Fibroblast of skin of back (primary cell): Measurements from ENCODE around the gene KCNJ4.
A peak's percentile ranks its signal among the peaks of the same experiment; 100 is the strongest.
"Not testable (repeated sequence)": the region's sequence is repeated elsewhere in the genome, so short reads cannot be mapped to it uniquely, and the experiment has no call there.

ENCODE experiments used
- DNase-seq: peaks from one replicate; pipeline ENCODE4 v3.0.0-alpha.2; 2013

KCNJ4 gene

GRCh38 chr22:38470179-38470578, 15.2 kb upstream of the KCNJ4 start:
- DNase-seq = not testable (repeated sequence)

DNA sequence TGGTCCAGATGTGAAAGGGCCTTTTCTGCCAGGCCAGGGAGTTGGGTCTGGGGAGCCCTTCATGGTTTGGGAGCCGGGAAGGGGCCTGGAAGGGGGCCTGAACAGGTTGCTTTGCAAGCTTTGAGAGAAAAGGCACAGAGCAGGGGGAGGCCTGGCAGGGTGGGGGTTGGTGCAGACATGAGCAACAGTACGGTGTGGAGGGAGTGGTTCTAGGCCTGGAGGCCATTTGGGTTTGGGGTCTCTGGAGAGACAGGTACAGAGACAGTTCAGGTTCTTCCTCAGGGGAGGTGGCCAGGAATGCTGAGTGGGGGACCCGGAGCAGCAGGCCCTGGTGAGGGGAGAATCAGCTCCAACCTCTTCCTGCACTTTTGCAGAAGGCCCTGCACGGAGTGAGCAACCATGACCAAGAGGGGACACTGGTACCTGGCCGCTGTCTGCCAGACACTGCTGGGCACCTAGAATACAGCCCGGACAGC, 14.3 kb upstream of the KCNJ4 start:
- DNase-seq = no peak

DNA sequence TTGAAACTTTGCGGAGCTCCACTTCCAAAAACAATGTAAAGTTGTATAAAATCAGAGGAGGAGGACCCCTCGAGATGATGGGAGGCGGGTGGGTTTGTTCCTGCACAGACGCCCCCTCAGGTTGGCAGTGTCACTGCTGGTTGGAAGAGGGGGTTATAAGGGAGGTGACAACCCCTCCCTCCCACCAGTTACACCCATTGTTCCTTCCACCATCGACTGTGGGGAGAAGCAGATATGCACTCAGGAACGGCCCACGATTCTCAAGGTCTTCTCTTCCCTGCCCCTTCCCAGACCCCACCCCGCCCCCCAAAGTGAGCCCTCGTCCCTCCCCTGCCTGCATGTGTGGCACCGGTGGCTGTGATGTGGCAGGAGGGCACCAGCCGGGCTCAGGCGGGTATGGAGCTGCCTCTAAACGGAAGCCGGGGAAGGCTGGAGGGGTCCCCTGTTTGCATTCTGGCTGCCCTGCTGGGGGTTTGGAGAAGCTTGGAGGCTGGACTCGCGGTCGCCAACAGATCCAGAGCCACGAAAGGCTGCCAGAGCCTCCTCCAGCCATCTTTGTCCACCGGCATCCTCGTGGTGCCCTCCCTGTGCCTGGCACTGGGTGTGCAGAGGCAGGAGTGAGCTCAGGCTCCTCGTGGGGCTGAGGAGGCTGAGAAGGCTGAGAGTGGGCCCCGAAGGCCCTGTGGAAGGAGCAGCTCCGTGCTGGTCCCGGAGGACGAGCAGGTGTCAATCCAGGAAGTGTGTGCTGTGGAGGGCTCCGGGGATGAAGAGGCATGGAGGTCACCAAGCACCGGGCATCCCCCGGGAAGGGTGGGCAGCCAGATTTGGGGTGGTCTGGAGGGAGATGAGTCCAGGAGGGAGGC, 13.7 kb upstream of the KCNJ4 start:
- DNase-seq = peak; percentile 48

GRCh38 chr22:38467904-38468442, 13.0 kb upstream of the KCNJ4 start, which contains the start of gene KDELR3:
KDELR3 (plus strand) TSS chr22:38468096; CDS start chr22:38468234, 138 bp downstream.
- peak; percentile 76 for DNase-seq

DNA sequence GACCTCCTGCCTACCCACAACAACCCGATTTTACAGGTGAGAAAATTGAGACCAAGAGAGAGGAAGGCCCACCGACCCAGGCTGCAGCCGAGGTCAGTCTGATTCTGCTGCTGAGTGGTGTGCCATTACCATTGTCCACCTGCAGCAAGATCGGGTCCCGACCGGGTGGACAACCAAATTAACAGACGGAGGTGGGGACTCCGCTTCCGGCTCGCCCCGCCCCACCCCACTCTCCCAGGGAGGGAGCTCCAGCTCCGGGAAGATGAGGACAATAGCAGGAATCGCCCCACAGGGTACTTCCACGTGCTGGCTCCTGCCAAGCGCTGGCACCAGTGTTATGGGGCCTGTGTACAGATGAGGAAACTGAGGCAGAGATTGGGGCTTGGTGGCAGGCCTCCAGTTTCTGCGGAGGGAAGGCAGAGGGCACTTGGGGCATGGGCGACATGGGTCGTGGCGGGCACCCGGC, 12.5 kb upstream of the KCNJ4 start:
- no peak for DNase-seq

- peak; percentile 81 for DNase-seq
These were observed 10.9 kb upstream of the KCNJ4 start for GRCh38 chr22:38465673-38466490.

DNA sequence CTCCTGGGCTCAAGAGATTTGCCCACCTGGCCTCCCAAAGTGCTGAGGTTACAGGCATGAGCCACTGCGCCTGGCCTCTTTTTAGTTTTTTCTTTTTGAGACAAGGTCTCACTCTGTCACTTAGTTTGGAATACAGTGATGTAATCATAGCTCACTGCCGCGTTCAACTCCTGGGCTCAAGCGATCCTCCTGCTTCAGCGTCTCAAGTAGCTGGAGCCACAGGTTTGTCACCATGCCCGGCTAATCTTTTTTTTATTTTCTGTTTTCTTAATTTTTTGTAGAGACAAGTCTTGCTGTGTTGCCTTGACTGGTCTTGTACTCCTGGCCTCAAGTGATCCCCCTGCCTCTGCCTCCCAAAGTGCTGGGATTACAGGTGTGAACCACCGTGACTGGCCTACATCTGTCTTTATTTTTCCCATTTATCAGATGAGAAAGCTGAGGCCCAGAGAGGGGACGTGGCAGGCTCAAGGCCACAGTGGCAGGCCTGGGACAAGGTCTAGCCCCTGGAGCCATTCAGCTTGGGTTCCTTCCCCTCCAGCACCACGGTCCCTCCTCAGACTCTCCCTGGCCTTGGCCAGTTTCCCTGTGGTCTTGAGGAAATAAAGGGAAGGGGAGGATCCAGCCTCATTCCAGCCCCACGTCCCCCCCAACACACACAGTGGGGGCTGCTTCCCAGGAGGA, 10.1 kb upstream of the KCNJ4 start:
- DNase-seq = no peak

- no peak for DNase-seq
These were observed 8.2 kb upstream of the KCNJ4 start for GRCh38 chr22:38462960-38463784.

- peak; percentile 89 for DNase-seq
These were observed 6.5 kb upstream of the KCNJ4 start for GRCh38 chr22:38461414-38462081.

DNA sequence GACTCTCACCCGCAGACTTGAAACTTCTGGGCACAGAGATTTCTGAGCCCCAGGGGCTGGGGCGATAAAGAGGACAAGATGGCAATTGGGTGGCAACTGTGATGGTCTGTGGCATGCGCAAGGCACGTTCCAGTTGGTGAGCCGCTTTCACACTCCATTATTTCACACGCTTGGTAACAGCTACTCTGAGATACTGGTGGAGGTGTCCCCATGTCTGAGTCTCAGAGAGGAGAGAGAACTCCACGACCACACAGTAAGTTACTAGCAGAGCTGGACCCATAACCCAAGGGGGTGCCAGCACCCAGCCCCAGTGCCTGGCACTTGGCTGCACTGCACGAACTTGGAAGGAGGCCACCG, 6.0 kb upstream of the KCNJ4 start:
- no peak for DNase-seq

GRCh38 chr22:38460426-38460840, 5.4 kb upstream of the KCNJ4 start:
- DNase-seq = no peak

GRCh38 chr22:38456841-38457699, 2.1 kb upstream of the KCNJ4 start:
- DNase-seq = no peak

DNA sequence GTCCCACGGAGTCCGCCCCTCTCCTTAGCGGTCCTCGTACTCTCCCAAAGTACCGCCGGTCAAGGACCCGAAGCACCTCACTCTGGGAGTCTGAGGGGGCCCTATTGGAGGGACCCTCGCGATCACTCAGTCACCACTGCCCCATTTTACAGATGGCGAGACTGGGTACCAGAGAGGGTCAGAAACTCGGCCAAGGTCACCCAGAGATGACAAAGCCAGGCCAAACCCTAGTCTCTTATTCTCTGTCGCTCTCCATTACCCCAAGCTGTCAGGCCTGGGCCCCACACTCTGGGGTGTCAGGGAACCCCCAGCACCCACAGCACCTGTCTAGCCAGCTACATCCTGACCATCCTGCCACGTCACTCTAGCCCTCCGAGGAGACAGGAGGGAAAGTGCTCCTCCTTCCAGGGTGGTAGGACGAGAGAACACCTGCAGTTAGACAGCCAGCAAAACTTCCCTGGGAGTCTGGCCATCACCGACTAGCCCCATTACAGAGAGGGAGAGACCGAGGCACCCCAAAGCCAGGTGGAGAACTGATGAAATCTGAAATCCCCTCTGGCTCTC, 1.4 kb upstream of the KCNJ4 start:
- no peak for DNase-seq

DNA sequence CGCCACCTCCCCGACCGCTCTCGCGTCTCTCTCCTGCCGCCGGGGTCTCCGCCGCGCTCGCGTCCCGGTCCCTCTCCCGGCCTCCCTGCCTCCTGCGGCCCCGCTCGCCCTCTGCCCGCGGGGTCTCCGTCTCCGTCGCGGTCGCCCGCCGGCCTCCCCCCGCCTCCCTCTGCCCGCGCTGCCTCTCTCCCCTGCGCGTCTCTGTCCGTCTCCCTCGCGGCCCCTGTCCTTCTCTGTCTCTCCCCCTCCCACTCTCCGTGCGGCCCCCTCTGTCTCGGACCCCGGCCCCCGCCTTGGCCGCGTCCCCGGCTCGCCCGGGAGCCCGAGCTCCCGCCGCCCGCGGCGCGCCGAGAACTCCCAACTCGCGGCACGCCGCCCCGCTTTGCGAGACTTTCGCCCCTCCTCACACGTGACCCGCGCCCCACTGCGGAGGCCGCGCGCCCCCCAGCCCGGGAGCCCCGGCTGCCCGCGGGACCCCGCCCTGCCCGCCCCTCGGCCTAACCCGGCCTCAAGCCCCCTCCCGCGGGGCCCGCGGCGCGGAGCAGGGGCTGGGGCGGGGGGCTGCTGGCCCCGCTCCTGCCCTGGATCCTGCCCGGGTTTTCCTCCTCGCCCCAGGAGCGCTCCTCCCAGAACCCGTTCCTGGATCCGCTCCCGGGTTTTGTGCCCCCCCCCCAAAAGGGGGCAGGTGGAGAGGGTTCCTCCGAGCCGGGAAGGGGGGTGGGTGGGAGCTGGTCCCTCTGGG, 702 bp upstream of the KCNJ4 start:
- DNase-seq = peak; percentile 35

DNA sequence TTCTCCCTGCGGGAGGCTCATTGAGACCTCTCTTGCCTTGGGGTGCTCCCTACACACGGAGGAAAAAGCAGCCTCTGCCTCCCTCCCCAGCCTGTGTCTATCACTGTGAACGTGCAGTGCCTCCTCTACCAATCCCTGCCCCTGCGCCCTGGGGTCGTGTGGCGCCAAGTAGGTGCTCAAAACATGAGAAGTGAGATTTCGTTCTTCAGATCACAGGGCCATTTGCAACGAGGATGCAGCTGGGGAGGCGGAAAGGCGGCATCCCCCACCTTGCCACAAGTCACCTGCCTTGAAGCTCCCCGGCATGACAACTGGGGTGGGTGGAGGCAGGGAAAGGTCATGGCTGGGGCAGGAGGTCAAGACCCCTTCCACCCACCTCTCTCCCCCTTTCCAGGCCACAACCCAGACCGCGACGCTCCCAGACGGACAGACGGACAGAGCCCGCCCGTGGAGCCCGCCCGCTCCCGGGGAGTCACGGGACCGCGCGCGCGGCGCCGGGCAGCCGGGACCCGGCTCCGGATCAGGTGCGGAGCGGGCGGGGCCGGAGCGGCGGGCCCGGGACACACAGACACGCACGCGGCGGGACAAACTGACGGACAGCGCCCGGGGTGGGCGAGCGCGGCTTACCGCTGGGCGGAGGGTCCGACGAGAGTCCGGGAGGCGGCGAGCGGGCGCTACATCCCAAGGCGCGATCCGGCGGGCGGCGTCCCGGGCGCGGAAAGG, 485 bp downstream of the KCNJ4 start:
- DNase-seq = no peak

GRCh38 chr22:38453996-38454352, 1.0 kb downstream of the KCNJ4 start:
- DNase-seq = no peak

DNA sequence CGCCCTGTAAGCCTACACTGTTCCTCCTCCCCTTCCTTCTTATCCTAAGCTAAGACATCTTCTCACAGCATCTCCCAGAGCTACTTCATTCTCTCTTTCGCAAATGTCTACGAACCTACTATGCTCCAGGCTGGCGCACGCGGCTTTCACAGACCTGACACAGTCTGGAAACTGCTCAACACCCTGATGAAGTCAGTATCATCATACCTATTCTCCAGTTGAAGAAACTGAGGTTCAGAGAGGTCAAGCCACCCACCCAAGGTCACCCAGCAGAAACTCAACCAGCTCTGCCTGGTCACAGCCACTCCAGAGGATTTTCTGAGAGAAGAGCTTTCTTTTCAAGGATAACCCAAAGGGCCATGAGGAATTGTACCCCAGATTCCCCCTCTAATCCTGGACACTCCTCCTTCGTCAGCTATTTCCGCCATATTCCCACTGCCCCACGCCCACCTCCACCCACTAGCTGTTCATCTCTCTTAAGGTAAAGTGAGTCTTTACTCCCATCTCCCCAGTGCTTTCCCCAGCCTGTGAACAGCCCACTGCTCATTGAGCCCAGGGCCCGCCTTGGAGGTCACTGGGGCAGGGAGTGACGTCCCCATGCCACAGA, 1.8 kb downstream of the KCNJ4 start:
- DNase-seq = no peak
